GM12878 (cell line): Measurements from ENCODE around the gene CLBA1. TPM values are rescaled to one million over a fixed set of nuclear protein-coding genes. Genes with fewer than 3 reads are reported as not detected.

Experiments
- ATF3 ChIP-seq: IDR thresholded peaks from 2 replicates; pipeline ENCODE4 v1.6.1; 2011; ENCODE audit warnings: low read depth, mild to moderate bottlenecking, low read length, moderate library complexity, borderline replicate concordance; ENCODE audit errors: extremely low read depth
- ATF7 ChIP-seq: fragments of 450-650 bp; IDR thresholded peaks from 2 replicates; pipeline ENCODE4 v1.6.1; 2016; ENCODE audit warnings: low read depth, mild to moderate bottlenecking
- BHLHE40 ChIP-seq, 2 experiments: fragments of 450-650 bp in 1 of 2; IDR thresholded peaks; 2 replicates each; pipeline ENCODE4 v1.6.1; 2011 to 2017; ENCODE audit warnings: low read depth in 2 of 2, borderline replicate concordance in 1 of 2, improper control_type of control experiment in 1 of 2, low read length in 1 of 2, mild to moderate bottlenecking in 1 of 2
- CBFB ChIP-seq: IDR thresholded peaks from 2 replicates; pipeline ENCODE4 v1.6.1; 2016; ENCODE audit warnings: antibody characterized with exemption, low read depth
- CBX5 ChIP-seq: sonication (generic); IDR thresholded peaks from 2 replicates; pipeline ENCODE4 v1.6.1; 2016; ENCODE audit warnings: low read depth, moderate library complexity, mild to moderate bottlenecking, inconsistent platforms
- CREM ChIP-seq: IDR thresholded peaks from 2 replicates; pipeline ENCODE4 v1.6.1; 2014; ENCODE audit warnings: antibody characterized with exemption, low read depth
- EED ChIP-seq: sonication (generic); IDR thresholded peaks from 2 replicates; pipeline ENCODE4 v1.6.1; 2016; ENCODE audit warnings: antibody characterized with exemption, low read depth
- EGR1 ChIP-seq, 2 experiments: IDR thresholded peaks; 1 replicate in 1 of 2; 2 replicates in 1 of 2; pipeline ENCODE4 v1.6.1; 2011 to 2012; ENCODE audit warnings: low read depth in 2 of 2, low read length in 2 of 2, borderline replicate concordance in 1 of 2, mild to moderate bottlenecking in 1 of 2, moderate library complexity in 1 of 2
- ETV6 ChIP-seq, 2 experiments: fragments of 450-650 bp in 1 of 2; IDR thresholded peaks in 1 of 2; conservative IDR thresholded peaks in 1 of 2; 2 replicates each; pipeline ENCODE4 v1.6.1; 2014; ENCODE audit warnings: antibody characterized with exemption in 1 of 2, borderline replicate concordance in 1 of 2, low read depth in 1 of 2, mild to moderate bottlenecking in 1 of 2, moderate library complexity in 1 of 2
- FOS ChIP-seq: IDR thresholded peaks from 3 replicates; pipeline ENCODE4 v1.6.1; 2011; ENCODE audit warnings: borderline replicate concordance; ENCODE audit not compliant: insufficient read length; ENCODE audit errors: extremely low read depth
- LARP7 ChIP-seq: fragments of 450-650 bp; IDR thresholded peaks from 2 replicates; pipeline ENCODE4 v1.6.1; 2017; ENCODE audit warnings: mild to moderate bottlenecking
- MAX ChIP-seq: IDR thresholded peaks from 2 replicates; pipeline ENCODE4 v1.6.1; 2012; ENCODE audit warnings: low read depth, low read length, improper control_type of control experiment
- MTA2 ChIP-seq: fragments of 450-650 bp; IDR thresholded peaks from 2 replicates; pipeline ENCODE4 v1.6.1; 2016; ENCODE audit warnings: low read depth, mild to moderate bottlenecking, moderate library complexity
- MTA3 ChIP-seq: IDR thresholded peaks from 2 replicates; pipeline ENCODE4 v1.6.1; 2012; ENCODE audit warnings: low read length, inconsistent platforms, borderline replicate concordance
- NFYA ChIP-seq: IDR thresholded peaks from 2 replicates; pipeline ENCODE4 v1.6.1; 2011; ENCODE audit warnings: low read depth, mild to moderate bottlenecking, low read length, improper control_type of control experiment, borderline replicate concordance
- NR2F1 ChIP-seq: fragments of 450-650 bp; conservative IDR thresholded peaks from 2 replicates; pipeline ENCODE4 v1.6.1; 2017; ENCODE audit warnings: mild to moderate bottlenecking
- RFX5 ChIP-seq: IDR thresholded peaks from 2 replicates; pipeline ENCODE4 v1.6.1; 2011; ENCODE audit warnings: low read depth, low read length, improper control_type of control experiment
- RUNX3 ChIP-seq: IDR thresholded peaks from 2 replicates; pipeline ENCODE4 v1.6.1; 2012; ENCODE audit warnings: low read length, inconsistent platforms
- SMARCA5 ChIP-seq: fragments of 450-650 bp; IDR thresholded peaks from 2 replicates; pipeline ENCODE4 v1.6.1; 2017; ENCODE audit warnings: mild to moderate bottlenecking
- STAT3 ChIP-seq: IDR thresholded peaks from 2 replicates; pipeline ENCODE4 v1.6.1; 2011; ENCODE audit warnings: low read depth, low read length, improper control_type of control experiment
- ZBTB33 ChIP-seq: fragments of 450-650 bp; IDR thresholded peaks from 2 replicates; pipeline ENCODE4 v1.6.1; 2017; ENCODE audit warnings: mild to moderate bottlenecking
- ZNF592 ChIP-seq: fragments of 450-650 bp; IDR thresholded peaks from 2 replicates; pipeline ENCODE4 v1.6.1; 2017; ENCODE audit warnings: mild to moderate bottlenecking, moderate library complexity
- ZSCAN29 ChIP-seq: fragments of 450-650 bp; IDR thresholded peaks from 2 replicates; pipeline ENCODE4 v1.6.1; 2017; ENCODE audit warnings: mild to moderate bottlenecking, moderate library complexity
- ZZZ3 ChIP-seq: IDR thresholded peaks from 2 replicates; pipeline ENCODE4 v1.6.1; 2011; ENCODE audit warnings: low read depth; ENCODE audit not compliant: control insufficient read depth, insufficient read length
- polyA plus RNA-seq, 11 experiments: library from polyadenylated mRNA; depleted of rRNA in 4 of 11; unstranded in 6 of 11; stranded (reverse) in 5 of 11; fragments of >200 nt; fragmentation: Nextera tagmentation in 4 of 11; fragmentation: Illumina TruSeq in 1 of 11; extraction: Ambion mirVana in 4 of 11; extraction: Trizol in 1 of 11; gene quantifications; 1 replicate in 1 of 11; 2 replicates in 10 of 11; pipeline versions ENCODE4 v1.2.1 to v1.2.3, GENCODE V29; 2011 to 2016; ENCODE audit warnings: inconsistent platforms in 2 of 11, missing spikeins in 2 of 11, low read depth in 1 of 11
- total RNA-seq, 4 experiments: library from RNA; depleted of rRNA in 3 of 4; stranded (reverse); fragments of >200 nt in 3 of 4; fragmentation: Illumina TruSeq in 1 of 4; extraction: Trizol in 1 of 4; gene quantifications; 2 replicates each; pipeline versions ENCODE4 v1.2.1 to v1.2.3, GENCODE V29; 2013 to 2021

Gene CLBA1
- total and polyA plus RNA-seq, 10 of the 15 experiments (the other 5 are each of a cell fraction or from before 2014, with no cell fraction given) = 0.07 to 1.1 (median 0.62) TPM; not detected in 1

GRCh38 chr14:105019861-105020814 lies 34.5 kb downstream of the CLBA1 start (continued):
- TF ChIP-seq EED = 0 out of 2 replicates have a peak, but pooled peaks have one; percentile 12
- no peak for TF ChIP-seq SMARCA5
- TF ChIP-seq STAT3 = no peak
- TF ChIP-seq MTA2 = no peak
- TF ChIP-seq FOS = no peak
- no peak for TF ChIP-seq ZBTB33
- TF ChIP-seq RUNX3 = 0 out of 2 replicates have a peak, but pooled peaks have one; percentile 2
- no peak for TF ChIP-seq CBX5
- no peak for TF ChIP-seq EGR1 (IDR thresholded peaks at IDR 0.05; ENCODE audit: borderline replicate concordance in 1 of 2, low read depth in 2 of 2, low read length in 2 of 2)
- TF ChIP-seq MTA3 = no peak
- TF ChIP-seq CBFB = no peak
- TF ChIP-seq BHLHE40 (IDR thresholded peaks at IDR 0.05; ENCODE audit: borderline replicate concordance in 1 of 2, low read depth in 2 of 2, low read length in 1 of 2) = no peak; a peak in 1 of 4 replicates
- TF ChIP-seq CREM = no peak; the same call in 1 of the 2 replicates
- no peak for TF ChIP-seq ZNF592
- no peak for TF ChIP-seq ATF7
- no peak for TF ChIP-seq MAX
- no peak for TF ChIP-seq ETV6 (conservative IDR thresholded peaks at IDR 0.05 in 1 of 2, IDR thresholded peaks at IDR 0.05 in 1 of 2; ENCODE audit: borderline replicate concordance in 1 of 2, low read depth in 1 of 2)
- no peak for TF ChIP-seq NFYA
- no peak for TF ChIP-seq LARP7
- TF ChIP-seq ZSCAN29 = no peak
- TF ChIP-seq ZZZ3 = no peak
- no peak for TF ChIP-seq RFX5
- TF ChIP-seq ATF3 = no peak
- no peak; the same call in 1 of the 2 replicates for TF ChIP-seq NR2F1
